ENCODE measurements around the gene NHERF2.

The NHERF2 gene

DNA sequence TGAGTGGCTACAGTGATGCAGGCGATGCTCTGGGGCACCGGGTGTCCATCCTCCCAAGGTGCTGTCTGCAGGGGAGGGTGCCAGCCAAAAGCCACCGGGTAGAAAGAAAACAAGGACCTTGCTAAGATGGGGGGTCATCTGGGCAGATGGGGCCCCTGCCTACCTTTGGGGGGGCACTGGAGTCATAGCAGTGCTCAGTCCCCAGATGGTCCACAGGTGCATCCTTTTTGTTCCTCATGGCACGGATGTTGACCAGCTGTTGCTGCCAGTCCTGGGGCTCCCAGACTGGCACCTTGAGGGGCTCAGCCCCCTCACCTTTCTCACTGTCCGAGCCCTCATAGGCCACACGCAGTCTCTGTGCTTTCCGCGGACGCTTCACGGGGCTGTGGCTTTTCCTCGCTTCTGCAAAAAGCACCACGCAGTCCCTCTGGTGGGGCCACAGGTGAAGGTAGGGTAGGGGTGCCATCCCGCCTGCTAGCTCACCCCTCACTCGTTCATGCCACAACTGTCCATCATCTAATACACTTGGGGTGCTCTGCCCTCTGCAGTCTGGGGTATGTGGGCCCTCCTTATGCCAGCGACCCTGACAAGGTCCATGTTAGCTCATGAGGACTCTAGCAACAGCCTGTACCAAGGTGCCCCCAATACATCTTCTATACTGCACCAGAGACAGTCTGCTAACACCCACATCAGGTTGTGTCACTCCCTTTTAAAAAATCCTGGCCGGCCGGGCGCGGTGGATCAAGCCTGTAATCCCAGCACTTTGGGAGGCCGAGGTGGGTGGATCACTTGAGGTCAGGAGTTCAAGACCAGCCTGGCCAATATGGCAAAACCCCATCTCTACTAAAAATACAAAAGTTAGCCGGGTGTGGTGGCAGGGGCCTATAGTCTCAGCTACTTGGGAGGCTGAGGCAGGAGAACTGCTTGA lies 19.5 kb downstream of the NHERF2 start:
- peaks cover 9% of the 10 kb centered on the region; the same call in 1 of the 2 replicates for H3K4me1 ChIP-seq (ENCODE audit: insufficient read depth, low read length)
- no peaks in the 10 kb centered on the region for H3K27me3 ChIP-seq (ENCODE audit: insufficient read depth, low read length)
- WGBS: 94% methylated on average over 21 of the region's 21 CpGs
- H3K4me3 ChIP-seq (ENCODE audit: low read length): peak overlapping the region; percentile 74
- peaks cover 24% of the 10 kb centered on the region for H3K36me3 ChIP-seq (ENCODE audit: insufficient read depth, low read length)
- no peak overlapping the region for H3K27ac ChIP-seq (ENCODE audit: low read depth, low read length)
- H3K9ac ChIP-seq (ENCODE audit: low read depth, low read length): no peak overlapping the region
- H3K9me3 ChIP-seq (ENCODE audit: insufficient read depth, low read depth, low read length): no peaks in the 10 kb centered on the region

DNA sequence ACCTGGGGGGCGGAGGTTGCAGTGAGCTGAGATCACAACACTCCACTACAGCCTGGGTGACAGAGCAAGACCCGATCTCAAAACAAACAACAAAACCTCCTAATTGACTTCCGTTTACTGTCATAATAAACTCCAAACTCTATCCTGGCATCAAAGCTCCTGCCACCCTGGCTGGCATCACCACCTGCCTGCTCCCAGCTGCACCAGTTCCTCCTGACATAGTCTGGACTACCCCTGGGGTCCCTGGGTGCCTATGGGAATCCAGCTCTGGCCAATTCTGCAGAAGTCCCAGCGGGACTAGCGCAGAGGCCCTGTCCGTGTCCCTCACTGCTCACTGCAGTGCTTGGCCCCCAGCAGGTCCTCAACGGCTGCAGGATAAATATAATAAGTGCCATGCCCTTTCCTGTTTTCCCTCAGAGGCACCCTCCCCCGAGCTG lies 20.2 kb downstream of the NHERF2 start:
- no peaks in the 10 kb centered on the region for H3K9me3 ChIP-seq (ENCODE audit: insufficient read depth, low read depth, low read length)
- peaks cover 9% of the 10 kb centered on the region; the same call in 1 of the 2 replicates for H3K4me1 ChIP-seq (ENCODE audit: insufficient read depth, low read length)
- WGBS: 43% methylated on average over 8 of the region's 8 CpGs

DNA sequence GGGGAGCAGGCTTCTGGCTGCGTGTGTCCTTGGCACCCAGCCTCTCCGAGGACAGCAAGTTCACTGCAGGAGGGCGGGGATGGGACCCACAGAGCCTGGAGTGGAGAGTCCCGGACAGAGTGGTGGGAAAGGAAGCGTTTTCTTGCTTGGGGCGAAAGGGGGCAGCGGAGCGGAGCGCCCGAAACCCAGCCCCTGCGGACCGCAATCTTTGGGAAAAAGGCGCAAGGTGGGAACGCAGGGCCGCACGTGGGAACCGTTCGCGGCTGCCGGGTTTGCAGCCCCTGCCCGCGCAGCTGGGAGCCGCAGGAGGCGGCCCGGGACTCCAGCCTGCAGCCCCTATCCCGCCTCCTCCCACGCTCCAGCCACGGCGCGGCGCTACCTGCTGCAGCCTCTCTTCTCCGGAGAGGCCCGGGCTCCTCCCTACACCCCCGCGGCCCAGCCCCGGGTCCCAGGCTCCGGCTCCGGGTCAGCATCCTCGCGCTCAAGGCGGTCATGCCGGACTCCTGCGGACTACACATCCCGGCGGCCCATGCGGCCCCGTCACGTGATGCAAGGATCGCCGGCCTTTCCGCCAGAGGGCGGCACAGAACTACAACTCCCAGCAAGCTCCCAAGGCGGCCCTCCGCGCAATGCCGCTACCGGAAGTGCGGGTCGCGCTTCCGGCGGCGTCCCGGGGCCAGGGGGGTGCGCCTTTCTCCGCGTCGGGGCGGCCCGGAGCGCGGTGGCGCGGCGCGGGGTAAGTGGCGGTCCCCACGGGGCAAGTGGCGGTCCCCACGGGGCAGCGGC lies 20.8 kb downstream of the NHERF2 start, which contains the start of the genes NTHL1 and TSC2:
TSS of gene NTHL1 (minus strand) at position 505 of the 786 bp plus-strand sequence. CDS start at position 494, 11 bp downstream.
TSS of gene TSC2 (plus strand) at position 656 of the 786 bp plus-strand sequence. CDS start 631 bp downstream, outside the sequence.
- peaks cover 29% of the 10 kb centered on the region for H3K36me3 ChIP-seq (ENCODE audit: insufficient read depth, low read length)
- peaks cover 9% of the 10 kb centered on the region; the same call in 1 of the 2 replicates for H3K4me1 ChIP-seq (ENCODE audit: insufficient read depth, low read length)
- no peaks in the 10 kb centered on the region for H3K9me3 ChIP-seq (ENCODE audit: insufficient read depth, low read depth, low read length)
- no peaks in the 10 kb centered on the region for H3K27me3 ChIP-seq (ENCODE audit: insufficient read depth, low read length)
- peak within 1 kb of the TSS; percentile 67 for H3K9ac ChIP-seq (ENCODE audit: low read depth, low read length)
- WGBS: under 1% methylated on average over 81 of the region's 81 CpGs
- peak within 1 kb of the TSS; percentile 74 for H3K4me3 ChIP-seq (ENCODE audit: low read length)
- H3K27ac ChIP-seq (ENCODE audit: low read depth, low read length): no peak within 1 kb of the TSS

More for the DNA sequence above, 20.2 kb downstream of the NHERF2 start:
- Histone ChIP-seq H3K4me3 (ENCODE audit: low read length) (peak overlapping the region; percentile 74), H3K27me3 (ENCODE audit: insufficient read depth, low read length) (no peaks in the 10 kb centered on the region), H3K36me3 (ENCODE audit: insufficient read depth, low read length) (peaks cover 26% of the 10 kb centered on the region), H3K27ac (ENCODE audit: low read depth, low read length) (no peak overlapping the region), H3K9ac (ENCODE audit: low read depth, low read length) (peak overlapping the region; percentile 67)

DNA sequence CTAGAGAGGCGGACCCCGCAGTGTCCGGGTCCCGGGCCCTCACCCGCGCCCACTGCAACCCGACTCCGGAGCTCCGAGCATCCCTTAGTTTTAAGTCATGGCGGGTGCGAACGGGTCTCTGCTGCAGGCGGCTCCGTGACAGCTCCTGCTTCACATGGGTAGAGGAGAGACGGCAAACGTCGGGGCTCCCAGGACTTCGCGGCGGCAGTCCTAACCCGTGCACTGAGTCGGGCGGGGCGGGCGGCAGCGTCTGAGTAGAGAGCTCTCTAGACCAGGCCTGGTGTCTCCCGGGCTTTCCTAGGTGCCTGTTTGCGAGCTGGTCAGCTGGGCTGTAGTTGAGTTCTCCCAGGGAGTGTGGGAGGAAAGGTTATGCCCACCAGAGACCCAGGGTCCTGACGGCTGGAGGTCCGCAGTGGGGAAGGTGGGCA lies 21.4 kb downstream of the NHERF2 start:
- no peak overlapping the region for H3K27ac ChIP-seq (ENCODE audit: low read depth, low read length)
- 2% methylated on average over 30 of the region's 30 CpGs for WGBS

DNA sequence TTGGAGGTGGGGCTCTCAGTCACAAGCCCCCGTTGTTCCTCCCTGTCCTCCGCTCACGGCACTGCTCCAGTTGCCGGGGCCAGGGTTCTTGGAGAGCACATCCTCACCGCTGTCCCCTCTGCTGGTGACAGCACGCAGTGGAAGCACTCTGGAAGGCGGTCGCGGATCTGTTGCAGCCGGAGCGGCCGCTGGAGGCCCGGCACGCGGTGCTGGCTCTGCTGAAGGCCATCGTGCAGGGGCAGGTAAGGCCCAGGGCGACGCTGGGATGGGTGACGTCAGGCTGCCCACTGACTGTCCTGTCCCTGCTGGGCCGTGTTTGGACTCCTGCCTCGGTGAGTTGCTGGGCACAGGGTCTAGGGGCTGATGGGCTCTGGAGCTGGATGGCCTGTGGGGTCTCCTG lies 26.5 kb downstream of the NHERF2 start:
- Histone ChIP-seq H3K4me1 (ENCODE audit: insufficient read depth, low read length) (peaks cover 5% of the 10 kb centered on the region; the same call in 1 of the 2 replicates), H3K4me3 (ENCODE audit: low read length) (no peak overlapping the region), H3K27ac (ENCODE audit: low read depth, low read length) (no peak overlapping the region), H3K9ac (ENCODE audit: low read depth, low read length) (no peak overlapping the region), H3K27me3 (ENCODE audit: insufficient read depth, low read length) (no peaks in the 10 kb centered on the region), H3K9me3 (ENCODE audit: insufficient read depth, low read depth, low read length) (no peaks in the 10 kb centered on the region), H3K36me3 (ENCODE audit: insufficient read depth, low read length) (peaks cover 37% of the 10 kb centered on the region)
- WGBS: 96% methylated on average over 21 of the region's 21 CpGs

More for the DNA sequence above, 21.4 kb downstream of the NHERF2 start:
- peak overlapping the region; percentile 59 for H3K9ac ChIP-seq (ENCODE audit: low read depth, low read length)
- peaks cover 9% of the 10 kb centered on the region; the same call in 1 of the 2 replicates for H3K4me1 ChIP-seq (ENCODE audit: insufficient read depth, low read length)
- no peaks in the 10 kb centered on the region for H3K9me3 ChIP-seq (ENCODE audit: insufficient read depth, low read depth, low read length)
- H3K4me3 ChIP-seq (ENCODE audit: low read length): peak overlapping the region; percentile 74
- no peaks in the 10 kb centered on the region for H3K27me3 ChIP-seq (ENCODE audit: insufficient read depth, low read length)
- H3K36me3 ChIP-seq (ENCODE audit: insufficient read depth, low read length): peaks cover 33% of the 10 kb centered on the region

DNA sequence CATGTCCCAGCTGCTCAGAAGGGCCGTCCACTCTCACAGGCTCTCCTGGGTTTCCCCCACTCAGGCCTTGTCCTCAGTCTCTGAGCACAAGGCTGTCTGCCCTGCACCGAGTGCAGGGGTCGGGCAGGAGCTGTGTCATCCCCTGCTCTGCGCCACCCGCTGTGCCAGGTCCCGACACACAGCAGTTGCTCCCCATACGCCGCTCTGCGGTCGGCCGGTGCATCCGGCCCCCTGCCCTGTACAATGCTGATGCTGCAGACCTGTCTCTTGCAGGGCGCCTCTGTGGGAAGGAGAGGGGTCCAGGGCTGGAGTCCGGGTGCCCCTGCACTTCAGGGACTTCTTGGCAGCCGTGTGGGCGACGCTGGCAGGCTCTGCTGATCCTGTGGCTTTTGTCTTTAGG lies 27.2 kb downstream of the NHERF2 start:
- Histone ChIP-seq H3K27ac (ENCODE audit: low read depth, low read length) (no peak overlapping the region), H3K36me3 (ENCODE audit: insufficient read depth, low read length) (peaks cover 43% of the 10 kb centered on the region), H3K9ac (ENCODE audit: low read depth, low read length) (no peak overlapping the region), H3K9me3 (ENCODE audit: insufficient read depth, low read depth, low read length) (no peaks in the 10 kb centered on the region), H3K27me3 (ENCODE audit: insufficient read depth, low read length) (no peaks in the 10 kb centered on the region), H3K4me3 (ENCODE audit: low read length) (no peak overlapping the region), H3K4me1 (ENCODE audit: insufficient read depth, low read length) (0 out of 2 replicates have a peak, but pooled peaks cover under 1% of the 10 kb centered on the region)
- WGBS: 96% methylated on average over 17 of the region's 17 CpGs

DNA sequence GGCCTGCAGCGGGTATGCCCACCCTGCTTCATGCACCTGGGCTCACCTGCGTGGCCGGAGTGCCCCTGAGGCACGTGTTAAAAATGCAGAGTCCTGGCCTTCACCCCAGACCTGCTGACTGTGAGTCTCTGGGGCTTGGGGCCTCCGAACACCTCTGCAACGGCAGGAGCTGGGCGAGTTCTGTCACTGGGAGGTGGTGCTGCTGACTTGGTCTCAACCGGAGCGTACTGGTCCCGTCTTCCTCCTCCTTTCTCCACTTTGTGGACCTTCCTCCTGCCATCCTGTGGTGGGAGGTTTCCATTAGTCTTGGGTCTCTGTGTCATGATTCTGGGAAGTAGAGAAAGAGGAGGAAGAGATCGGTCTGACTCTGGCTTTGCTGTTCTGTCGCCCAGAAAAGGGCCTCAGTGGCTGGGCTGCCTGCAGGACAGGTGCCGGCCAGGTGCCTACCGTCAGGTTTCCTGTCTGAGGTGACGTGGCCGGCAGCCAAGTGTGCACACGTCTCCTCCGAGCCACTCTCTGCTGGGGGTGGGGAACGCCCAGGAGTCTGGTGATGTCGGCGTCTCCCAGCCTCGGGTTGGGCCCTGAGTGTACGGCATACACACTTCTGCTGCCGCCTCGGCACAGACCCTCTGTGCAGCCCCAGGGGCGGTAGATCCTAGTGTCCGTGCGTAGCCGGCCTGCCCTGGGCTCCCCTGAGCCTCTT lies 28.0 kb downstream of the NHERF2 start:
- H3K4me1 ChIP-seq (ENCODE audit: insufficient read depth, low read length): no peaks in the 10 kb centered on the region

DNA sequence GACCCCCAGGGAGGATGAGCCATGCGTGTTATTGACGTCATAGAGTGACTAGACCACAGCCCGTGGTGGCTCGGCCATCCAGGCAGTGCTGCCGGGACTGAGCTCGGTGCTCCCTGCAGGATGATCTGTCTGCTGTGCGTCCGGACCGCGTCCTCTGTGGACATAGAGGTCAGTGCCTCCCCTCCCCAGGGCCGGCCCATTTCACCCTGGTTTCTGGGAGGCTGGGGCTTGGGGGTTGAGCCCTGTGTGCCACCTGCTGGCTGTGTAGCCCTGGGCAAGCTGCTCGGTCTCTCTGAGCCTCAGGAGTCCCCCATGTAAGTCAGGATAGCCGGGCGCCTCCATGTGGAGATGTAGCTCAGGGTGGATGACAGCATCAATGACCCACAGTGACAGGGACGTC lies 29.4 kb downstream of the NHERF2 start:
- no peaks in the 10 kb centered on the region for H3K9me3 ChIP-seq (ENCODE audit: insufficient read depth, low read depth, low read length)
- no peak overlapping the region for H3K4me3 ChIP-seq (ENCODE audit: low read length)
- peaks cover 37% of the 10 kb centered on the region for H3K36me3 ChIP-seq (ENCODE audit: insufficient read depth, low read length)
- H3K4me1 ChIP-seq (ENCODE audit: insufficient read depth, low read length): no peaks in the 10 kb centered on the region
- H3K27me3 ChIP-seq (ENCODE audit: insufficient read depth, low read length): no peaks in the 10 kb centered on the region
- H3K9ac ChIP-seq (ENCODE audit: low read depth, low read length): no peak overlapping the region
- H3K27ac ChIP-seq (ENCODE audit: low read depth, low read length): no peak overlapping the region
- 92% methylated on average over 15 of the region's 15 CpGs for WGBS

More for the DNA sequence above, 28.0 kb downstream of the NHERF2 start:
- H3K4me3 ChIP-seq (ENCODE audit: low read length): no peak overlapping the region
- no peaks in the 10 kb centered on the region for H3K9me3 ChIP-seq (ENCODE audit: insufficient read depth, low read depth, low read length)
- no peaks in the 10 kb centered on the region for H3K27me3 ChIP-seq (ENCODE audit: insufficient read depth, low read length)
- peaks cover 43% of the 10 kb centered on the region for H3K36me3 ChIP-seq (ENCODE audit: insufficient read depth, low read length)
- no peak overlapping the region for H3K9ac ChIP-seq (ENCODE audit: low read depth, low read length)
- 96% methylated on average over 29 of the region's 29 CpGs for WGBS
- no peak overlapping the region for H3K27ac ChIP-seq (ENCODE audit: low read depth, low read length)

DNA sequence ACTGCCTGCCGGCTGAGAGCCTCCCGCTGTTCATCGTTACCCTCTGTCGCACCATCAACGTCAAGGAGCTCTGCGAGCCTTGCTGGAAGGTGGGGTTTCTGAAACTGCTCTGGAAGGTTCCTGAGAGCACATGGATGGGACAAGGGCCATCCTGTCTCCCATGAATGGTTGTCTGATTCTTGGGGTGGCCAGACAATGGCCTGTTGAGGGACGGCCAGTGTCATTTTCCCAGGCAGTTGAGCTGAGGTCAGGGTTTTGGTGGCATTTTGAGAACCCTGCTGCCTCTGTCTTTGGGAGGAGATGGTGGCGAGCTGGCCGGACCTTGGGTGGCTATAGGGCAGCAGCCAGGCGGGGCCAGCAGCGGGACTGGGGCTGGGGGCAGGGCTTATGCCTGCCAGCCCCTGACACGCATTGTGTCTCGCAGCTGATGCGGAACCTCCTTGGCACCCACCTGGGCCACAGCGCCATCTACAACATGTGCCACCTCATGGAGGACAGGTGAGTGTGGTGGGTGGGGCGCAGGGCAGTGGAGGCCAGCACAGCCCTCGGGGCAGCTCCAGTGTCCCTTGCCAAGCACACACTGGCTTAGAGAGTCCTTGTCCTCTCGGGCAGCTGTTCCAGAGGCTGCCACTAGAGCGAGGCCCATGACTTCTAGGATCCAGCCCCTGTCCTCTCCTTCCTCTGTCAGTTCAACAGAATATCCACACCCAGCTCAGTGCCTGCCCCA lies 30.1 kb downstream of the NHERF2 start:
- H3K36me3 ChIP-seq (ENCODE audit: insufficient read depth, low read length): peaks cover 35% of the 10 kb centered on the region
- no peaks in the 10 kb centered on the region for H3K9me3 ChIP-seq (ENCODE audit: insufficient read depth, low read depth, low read length)
- no peak overlapping the region for H3K9ac ChIP-seq (ENCODE audit: low read depth, low read length)
- no peaks in the 10 kb centered on the region for H3K27me3 ChIP-seq (ENCODE audit: insufficient read depth, low read length)
- H3K4me3 ChIP-seq (ENCODE audit: low read length): no peak overlapping the region
- no peak overlapping the region for H3K27ac ChIP-seq (ENCODE audit: low read depth, low read length)
- no peaks in the 10 kb centered on the region for H3K4me1 ChIP-seq (ENCODE audit: insufficient read depth, low read length)
- WGBS: 92% methylated on average over 19 of the region's 19 CpGs

DNA sequence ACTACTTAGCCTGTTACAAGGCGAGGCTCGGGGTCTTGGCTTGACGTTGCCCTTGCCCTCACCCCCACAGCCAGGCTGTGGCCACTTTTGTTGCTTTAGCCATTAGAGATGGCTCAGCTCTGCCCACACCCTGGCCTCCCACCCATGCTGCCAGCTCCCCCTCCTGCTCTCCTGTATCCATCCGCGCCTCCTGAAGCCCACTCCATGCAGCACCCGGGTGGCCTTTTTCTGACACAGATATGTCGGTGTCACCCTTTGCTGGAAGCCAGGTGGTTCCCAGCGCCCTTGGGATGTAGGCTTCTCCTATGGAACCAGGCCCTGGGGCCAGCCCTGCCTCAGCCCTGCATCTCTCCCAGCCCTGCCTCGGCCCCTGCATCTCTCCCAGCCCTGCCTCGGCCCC lies 30.7 kb downstream of the NHERF2 start:
- Histone ChIP-seq H3K9me3 (ENCODE audit: insufficient read depth, low read depth, low read length) (no peaks in the 10 kb centered on the region), H3K27me3 (ENCODE audit: insufficient read depth, low read length) (no peaks in the 10 kb centered on the region), H3K9ac (ENCODE audit: low read depth, low read length) (no peak overlapping the region), H3K4me1 (ENCODE audit: insufficient read depth, low read length) (no peaks in the 10 kb centered on the region), H3K27ac (ENCODE audit: low read depth, low read length) (no peak overlapping the region), H3K4me3 (ENCODE audit: low read length) (no peak overlapping the region), H3K36me3 (ENCODE audit: insufficient read depth, low read length) (peaks cover 38% of the 10 kb centered on the region)
- 97% methylated on average over 10 of the region's 10 CpGs for WGBS

Data from HUES64 (cell line).